ENCODE measurements around the gene SOD3. TPM values are rescaled to one million over a fixed set of nuclear protein-coding genes. Genes with fewer than 3 reads are reported as not detected.
A peak's percentile ranks its signal among the peaks of the same experiment; 100 is the strongest.

SOD3 gene
- total and polyA plus RNA-seq, 7 donors = 3.2 to 164 (median 45.3) TPM

DNA sequence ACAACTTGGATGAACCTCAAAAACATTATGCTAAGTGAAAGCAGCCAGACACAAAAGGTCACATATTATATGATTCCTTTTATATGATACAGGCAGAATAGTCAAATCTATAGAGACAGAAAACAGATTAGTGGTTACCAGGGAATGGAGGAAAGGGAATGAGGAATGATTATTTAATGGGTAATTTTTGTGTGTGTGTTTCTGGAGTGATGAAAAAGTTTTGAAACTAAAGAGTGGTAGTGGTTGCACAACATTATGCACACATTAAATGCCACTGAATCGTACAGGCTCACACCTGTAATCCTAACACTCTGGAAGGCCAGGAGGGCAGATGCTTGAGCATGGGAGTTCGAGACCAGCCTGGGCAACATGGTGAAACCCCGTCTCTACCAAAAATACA lies 19.6 kb upstream of the SOD3 start:
- TF ChIP-seq POLR2A (IDR thresholded peaks at IDR 0.05) = no peak
- TF ChIP-seq POLR2AphosphoS5 (IDR thresholded peaks at IDR 0.05) = no peak
- TF ChIP-seq, protein P1, sequence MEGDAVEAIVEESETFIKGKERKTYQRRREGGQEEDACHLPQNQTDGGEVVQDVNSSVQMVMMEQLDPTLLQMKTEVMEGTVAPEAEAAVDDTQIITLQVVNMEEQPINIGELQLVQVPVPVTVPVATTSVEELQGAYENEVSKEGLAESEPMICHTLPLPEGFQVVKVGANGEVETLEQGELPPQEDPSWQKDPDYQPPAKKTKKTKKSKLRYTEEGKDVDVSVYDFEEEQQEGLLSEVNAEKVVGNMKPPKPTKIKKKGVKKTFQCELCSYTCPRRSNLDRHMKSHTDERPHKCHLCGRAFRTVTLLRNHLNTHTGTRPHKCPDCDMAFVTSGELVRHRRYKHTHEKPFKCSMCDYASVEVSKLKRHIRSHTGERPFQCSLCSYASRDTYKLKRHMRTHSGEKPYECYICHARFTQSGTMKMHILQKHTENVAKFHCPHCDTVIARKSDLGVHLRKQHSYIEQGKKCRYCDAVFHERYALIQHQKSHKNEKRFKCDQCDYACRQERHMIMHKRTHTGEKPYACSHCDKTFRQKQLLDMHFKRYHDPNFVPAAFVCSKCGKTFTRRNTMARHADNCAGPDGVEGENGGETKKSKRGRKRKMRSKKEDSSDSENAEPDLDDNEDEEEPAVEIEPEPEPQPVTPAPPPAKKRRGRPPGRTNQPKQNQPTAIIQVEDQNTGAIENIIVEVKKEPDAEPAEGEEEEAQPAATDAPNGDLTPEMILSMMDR (IDR thresholded peaks at IDR 0.05) = no peak
- TF ChIP-seq EP300 (IDR thresholded peaks at IDR 0.05) = no peak
- WGBS, 2 donors = 88 to 90% methylated on average over 3 of the region's 3 CpGs
- Histone ChIP-seq H3K27ac (no peak overlapping the region), H3K9me3 (no peaks in the 10 kb centered on the region), H3K4me3 (no peak overlapping the region), H3K36me3 (no peaks in the 10 kb centered on the region), H3K27me3 (no peaks in the 10 kb centered on the region), H3K4me1 (peaks cover 0 to 17% (median 6%) of the 10 kb centered on the region in 4 donors)
- no peak for DNase-seq
- intact Hi-C loops (cut with DNase I) = no loop called here

DNA sequence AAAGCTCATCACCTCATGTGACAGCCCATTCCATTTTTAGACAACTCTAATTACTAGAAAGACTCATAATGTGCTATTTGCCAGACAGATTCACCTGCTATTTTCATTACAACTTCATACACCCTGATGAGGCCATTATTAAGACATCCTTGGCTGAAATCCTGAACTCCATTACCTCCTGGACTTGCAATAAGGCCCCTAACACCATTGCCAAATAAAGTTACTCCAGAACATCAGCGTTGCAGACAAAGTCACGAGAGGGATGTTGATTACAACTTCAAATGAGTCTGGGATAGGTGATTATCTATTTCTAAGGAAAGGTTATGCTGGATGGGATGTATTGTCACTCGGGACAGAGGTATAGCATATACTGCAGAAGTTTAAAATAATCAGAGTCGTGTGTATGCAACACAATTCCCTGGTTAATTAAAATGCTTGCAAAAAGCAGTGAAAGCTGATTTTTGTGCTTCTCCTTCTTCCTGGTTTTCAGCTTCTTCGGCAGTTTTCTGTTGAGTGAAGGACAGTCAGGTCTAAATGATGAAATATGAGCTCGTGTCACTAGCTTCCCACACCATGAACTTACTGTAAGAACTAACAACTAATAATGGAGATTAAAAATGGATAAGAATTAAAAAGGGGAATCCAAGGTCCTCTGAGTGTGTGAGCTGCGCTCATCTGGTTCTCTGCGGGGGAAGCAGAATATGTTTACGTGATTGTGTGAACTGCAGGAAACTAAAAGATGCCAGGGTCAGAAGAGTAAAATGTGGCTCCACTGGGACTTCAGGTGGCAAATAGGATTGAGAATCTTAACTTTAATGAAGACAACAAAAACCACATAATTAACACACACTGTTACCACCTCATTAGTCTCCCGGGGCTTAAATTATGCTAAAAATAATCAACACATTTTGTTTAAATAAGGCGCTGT lies 17.6 kb upstream of the SOD3 start:
- 73 to 82% methylated on average over 11 of the region's 11 CpGs for WGBS, 2 donors
- intact Hi-C loops (cut with DNase I) = no loop called here
- Histone ChIP-seq H3K27ac (peak overlapping the region in 3 of 4 donors; percentile 0 to 61 (median 14)), H3K36me3 (no peaks in the 10 kb centered on the region), H3K27me3 (no peaks in the 10 kb centered on the region), H3K9me3 (no peaks in the 10 kb centered on the region), H3K4me1 (peaks cover 0 to 29% (median 15%) of the 10 kb centered on the region in 4 donors), H3K4me3 (no peak overlapping the region)
- no peak for DNase-seq
- TF ChIP-seq POLR2A (IDR thresholded peaks at IDR 0.05) = no peak
- TF ChIP-seq, protein P1 (IDR thresholded peaks at IDR 0.05) = no peak
- TF ChIP-seq POLR2AphosphoS5 (IDR thresholded peaks at IDR 0.05) = no peak

- Histone ChIP-seq H3K9me3 (no peaks in the 10 kb centered on the region), H3K36me3 (no peaks in the 10 kb centered on the region), H3K4me1 (peaks cover 0 to 35% (median 15%) of the 10 kb centered on the region in 4 donors), H3K4me3 (no peak overlapping the region), H3K27me3 (no peaks in the 10 kb centered on the region), H3K27ac (peak overlapping the region in 3 of 4 donors; percentile 0 to 61 (median 23))
- DNase-seq = peak; percentile 81
- intact Hi-C loops (cut with DNase I) = no loop called here
- 56 to 57% methylated on average over 3 of the region's 3 CpGs for WGBS, 2 donors
- TF ChIP-seq POLR2AphosphoS5 (IDR thresholded peaks at IDR 0.05) = peak; percentile 61 to 73 (median 66)
- TF ChIP-seq, protein P1 (IDR thresholded peaks at IDR 0.05) = no peak
Measured at GRCh38 chr4:24778464-24779225, 16.7 kb upstream of the SOD3 start.

DNA sequence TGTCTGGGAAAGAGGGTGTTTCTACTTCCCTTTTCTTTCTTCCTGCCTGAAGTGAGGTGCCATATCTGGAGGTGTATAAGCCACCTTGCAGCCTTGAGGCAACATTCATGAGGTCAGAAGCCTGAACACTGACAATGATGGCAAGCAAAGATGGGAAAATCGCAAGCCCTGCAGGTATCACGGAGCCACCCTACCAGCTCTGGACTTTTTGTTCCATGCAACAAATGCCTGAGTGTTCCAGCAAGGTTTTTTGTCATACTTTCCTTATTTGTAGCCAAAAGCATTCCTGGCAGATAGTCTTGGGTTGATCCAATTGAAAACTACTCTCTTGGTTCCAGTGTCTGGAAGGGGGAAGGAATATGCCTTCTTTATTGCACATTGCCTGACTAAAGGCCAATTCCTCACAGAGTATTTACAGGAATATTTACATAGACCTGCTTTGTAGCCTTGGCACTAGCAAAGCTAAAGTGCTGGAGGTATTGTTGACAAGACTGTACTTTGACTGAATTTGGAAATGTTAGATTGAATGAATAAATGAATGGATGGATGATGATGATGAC lies 14.4 kb upstream of the SOD3 start:
- Histone ChIP-seq H3K9me3 (no peaks in the 10 kb centered on the region), H3K27me3 (no peaks in the 10 kb centered on the region), H3K4me3 (no peak overlapping the region), H3K27ac (peak overlapping the region; percentile 46 to 82 (median 72)), H3K36me3 (no peaks in the 10 kb centered on the region), H3K4me1 (peaks cover 0 to 35% (median 15%) of the 10 kb centered on the region in 4 donors)
- intact Hi-C loops (cut with DNase I) = no loop called here
- no peak for DNase-seq
- no peak for TF ChIP-seq POLR2AphosphoS5 (IDR thresholded peaks at IDR 0.05)
- TF ChIP-seq POLR2A (IDR thresholded peaks at IDR 0.05) = no peak
- TF ChIP-seq, protein P1 (IDR thresholded peaks at IDR 0.05) = no peak
- no peak for TF ChIP-seq EP300 (IDR thresholded peaks at IDR 0.05)
- WGBS, 2 donors = 74 to 91% methylated on average over 2 of the region's 2 CpGs

Measured in sigmoid colon (tissue), 7 donors.